NCI-H510A treated with DMSO at 0.1 percent for 48 hours (cell line): ENCODE measurements around the gene PRKD2.

Experiments
- DNase-seq: peaks from one replicate; lab custom pipeline; 2025; lab: John Stamatoyannopoulos, UW

The PRKD2 gene

DNA sequence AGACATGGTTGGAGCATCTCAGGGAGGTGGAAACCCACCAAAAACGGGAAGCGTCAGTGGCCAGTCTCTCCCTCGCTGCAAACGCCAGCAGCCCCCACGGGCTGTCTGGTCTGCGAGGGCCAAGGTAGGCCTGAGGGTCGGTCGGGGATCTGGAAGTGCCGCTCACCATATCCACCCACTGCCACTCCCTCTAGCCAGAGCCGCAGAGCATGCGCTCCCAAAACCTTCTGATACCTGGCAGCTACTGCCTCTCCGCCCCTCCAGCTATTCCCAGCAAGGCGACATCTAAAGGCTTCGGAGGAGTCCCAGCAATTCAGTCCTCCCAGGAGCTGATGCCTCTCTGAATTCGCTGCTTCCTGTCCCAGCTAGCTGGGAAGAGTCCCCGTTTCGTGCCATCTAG lies 24.5 kb upstream of the PRKD2 start:
- no peak for DNase-seq

DNA sequence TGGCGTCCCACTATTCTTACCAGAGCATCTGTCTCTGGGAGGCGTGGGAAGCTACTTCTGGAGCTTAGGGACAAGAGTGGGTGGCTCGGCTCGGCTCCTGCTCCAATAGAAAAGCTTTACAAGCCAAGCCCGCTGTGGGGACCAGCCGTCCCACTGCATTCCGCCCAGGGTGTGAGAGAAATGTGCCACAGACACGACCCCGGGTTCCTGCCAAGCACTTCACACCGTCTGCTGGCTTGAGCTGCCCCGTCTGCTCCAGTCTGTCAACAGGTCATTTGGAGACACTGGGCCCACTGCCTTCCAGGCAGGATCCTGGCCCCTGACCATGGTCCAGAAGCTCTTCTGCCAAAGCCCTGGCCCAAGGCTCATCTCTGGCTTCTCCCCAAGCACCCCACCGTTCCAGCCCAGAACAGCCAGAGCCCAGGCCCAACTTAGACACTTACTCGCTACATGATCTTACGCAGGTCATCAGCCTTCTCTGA lies 22.4 kb upstream of the PRKD2 start:
- DNase-seq = no peak

DNA sequence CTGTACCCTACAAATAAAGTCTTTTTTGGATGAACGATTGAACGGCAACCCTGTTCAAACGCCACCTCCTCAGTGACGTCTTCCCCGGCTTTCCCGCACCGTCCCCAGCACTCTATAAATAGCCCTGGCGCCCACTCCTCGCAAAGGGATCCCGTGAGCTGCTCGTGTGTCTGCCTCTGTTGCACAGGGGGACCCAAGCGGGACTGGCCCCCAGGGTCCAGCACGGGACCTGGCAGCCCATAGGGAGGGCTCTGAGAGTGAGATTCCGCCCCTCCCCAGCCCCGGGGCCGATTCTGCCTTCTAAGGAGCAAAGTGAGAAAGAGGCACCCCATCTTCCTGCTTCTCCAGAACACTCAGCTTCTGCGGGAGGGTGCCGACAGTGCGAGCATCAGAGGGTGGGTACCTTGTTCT lies 20.9 kb upstream of the PRKD2 start:
- DNase-seq = no peak

DNA sequence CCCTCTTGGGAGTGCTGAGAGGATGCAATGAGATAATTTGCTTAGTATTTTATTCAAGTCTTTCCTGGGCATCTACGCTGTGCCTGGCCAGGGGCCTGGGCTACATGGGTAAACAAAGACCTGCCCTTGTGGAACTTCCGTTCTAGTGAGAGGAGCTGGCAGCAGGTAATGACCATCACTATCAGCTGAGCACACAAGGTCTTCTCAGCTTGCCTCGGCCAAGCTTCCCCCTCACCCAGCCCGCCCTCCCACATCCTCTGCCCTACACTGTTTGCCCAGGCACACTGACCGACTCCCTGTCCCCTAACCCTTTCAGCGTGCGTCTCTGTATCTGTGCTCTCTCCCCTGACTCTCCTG lies 20.4 kb upstream of the PRKD2 start:
- DNase-seq = no peak

DNA sequence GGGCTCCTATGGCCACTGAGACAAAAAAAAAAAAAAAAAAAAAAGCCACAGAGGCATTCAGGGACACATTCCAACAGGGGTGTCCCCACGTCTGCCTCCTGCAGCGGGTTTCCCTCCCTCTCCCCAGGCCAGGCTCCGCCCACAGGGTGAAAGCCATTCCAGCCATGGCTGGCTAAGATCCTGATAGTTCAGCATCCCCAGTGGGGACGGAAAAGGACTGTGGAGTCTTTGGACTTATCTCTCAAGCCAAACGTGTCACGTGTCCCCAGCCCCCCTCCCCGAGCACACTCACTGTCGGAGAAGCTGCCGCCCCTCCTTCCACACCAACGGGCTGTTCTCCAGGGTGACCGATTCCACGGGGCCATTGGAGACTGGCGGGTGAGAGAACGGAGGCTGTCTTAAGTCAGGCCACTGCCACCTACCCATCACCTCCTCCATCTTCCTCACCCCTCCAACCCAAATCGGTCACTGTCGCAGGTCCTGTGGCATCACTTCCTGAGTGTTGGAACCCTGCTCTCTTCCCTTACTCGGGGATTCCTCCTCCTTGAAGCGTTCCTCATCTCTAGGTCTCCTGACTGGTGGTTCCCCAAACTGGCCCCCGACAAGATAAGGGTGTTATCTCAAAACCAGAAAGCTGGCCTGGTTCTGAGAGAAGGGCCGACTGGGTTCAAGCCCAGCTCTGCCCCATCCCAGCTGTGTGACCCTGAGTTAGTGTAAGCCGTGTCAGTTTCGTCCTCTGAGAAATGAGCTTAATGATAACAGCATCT lies 19.8 kb upstream of the PRKD2 start:
- no peak for DNase-seq

DNA sequence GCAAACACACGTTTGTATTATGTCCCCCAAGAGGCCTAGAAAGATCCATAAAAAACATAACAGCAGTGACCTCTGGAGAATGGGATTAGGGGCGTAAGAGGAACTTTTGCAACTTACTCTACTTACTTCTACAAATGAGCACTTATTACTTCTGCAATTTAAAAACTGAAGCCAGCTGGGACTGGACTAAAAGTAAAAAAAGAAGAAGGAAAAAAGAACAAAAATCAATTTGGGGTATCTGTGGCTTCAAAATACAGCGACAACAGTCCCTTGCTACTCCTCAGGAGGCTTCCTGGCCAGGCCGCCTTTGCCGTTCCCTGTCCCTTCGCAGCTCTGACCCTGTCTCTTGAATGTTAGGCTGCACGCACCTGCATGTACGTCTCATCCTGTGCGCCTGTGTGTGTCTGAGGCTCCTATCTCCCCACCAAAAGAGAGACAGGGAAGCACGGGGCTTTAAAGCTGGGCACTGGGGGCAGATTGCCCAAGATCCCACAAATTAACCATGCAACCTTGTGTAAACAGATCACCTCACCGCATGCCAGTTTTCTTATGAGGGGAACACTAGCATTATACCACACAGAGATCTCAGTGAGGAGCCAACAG lies 16.9 kb upstream of the PRKD2 start:
- no peak for DNase-seq

DNA sequence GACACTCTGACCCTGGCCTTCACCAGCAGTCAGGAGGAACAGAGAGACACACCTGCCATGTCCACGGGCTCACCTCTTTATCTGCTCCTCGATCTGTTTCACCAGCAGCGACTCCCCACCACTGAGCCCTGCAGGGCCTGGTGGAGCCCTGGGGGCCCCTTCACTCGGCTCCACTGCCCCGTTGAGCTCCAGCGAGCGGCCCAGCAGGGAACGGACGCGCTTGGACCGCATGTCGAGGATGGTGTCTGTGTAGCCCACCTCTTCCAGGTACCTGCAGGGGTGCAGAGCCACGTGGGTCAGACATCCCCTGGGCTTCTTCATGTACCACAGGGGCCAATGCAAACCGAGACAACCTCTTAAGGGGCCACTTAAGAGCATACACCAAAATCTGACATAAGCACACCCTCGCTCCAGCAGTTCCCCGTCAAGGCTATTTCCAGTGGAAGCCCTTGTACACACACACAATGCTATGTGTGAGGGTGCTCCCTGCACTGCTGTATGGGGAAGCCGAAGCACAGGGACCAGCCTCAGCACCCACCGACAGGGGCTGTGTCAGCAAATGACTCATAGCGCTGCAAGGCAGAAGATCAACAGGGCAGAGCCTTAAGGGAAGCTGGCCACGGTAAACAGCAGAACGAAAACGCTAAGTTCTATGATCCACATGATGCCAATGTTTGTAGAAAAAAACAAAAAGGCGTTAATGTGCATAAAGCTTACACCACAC lies 16.2 kb upstream of the PRKD2 start:
- no peak for DNase-seq

DNA sequence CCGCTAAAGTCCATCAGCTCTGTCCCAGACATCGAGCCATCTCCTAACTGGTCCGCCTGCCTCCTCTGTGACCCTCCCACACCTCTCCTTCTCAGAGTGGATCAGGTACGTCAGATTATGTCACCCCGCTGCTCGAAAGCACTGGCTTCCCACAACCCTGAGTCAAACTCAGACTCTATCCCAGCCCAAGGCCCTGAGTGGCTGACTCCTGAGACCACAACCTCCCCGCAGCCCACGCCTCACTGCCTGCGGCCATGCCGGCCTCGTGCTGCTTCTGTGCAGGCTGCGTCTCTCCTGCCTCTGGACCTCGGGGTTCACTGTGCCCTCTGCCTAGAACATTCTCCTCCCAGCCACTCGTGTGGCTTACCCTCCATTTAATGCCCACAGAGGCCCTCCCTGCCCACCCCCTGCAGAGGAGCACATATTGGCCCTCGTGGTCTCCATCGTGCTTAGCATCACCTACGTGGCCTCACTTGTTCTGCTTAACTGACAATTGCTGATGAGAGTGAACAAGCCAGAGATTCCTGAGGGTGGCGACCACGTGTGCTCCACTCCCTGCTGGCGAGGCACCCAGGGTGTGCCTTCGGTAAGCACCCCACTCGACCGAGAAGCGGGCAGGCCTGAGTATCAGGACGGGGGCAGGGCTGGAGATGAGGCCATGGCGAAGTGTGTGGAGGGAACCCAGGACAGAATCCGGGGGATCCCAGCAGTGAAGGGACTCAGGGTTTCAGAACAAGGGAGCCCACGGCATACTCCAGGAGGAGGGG lies 15.4 kb upstream of the PRKD2 start:
- DNase-seq = no peak

DNA sequence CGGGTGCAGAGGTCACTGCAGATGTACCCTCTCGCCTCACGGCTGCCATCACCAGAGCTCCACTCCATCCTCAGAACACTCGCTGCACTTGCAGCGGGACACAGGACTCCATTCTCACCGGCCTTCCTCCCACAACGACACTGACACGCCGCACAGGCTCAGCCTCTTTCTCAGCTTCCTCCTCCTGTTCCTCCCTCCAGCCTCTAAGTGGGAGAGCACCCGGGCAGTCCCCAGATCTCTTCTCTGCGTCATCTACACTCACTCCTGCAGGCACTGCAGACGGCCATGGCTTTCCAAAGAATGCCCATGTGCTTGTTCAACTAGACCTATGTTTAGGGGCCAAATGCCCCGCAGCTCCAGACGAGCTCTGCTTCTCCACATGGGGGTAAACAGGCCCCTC lies 14.7 kb upstream of the PRKD2 start:
- no peak for DNase-seq

DNA sequence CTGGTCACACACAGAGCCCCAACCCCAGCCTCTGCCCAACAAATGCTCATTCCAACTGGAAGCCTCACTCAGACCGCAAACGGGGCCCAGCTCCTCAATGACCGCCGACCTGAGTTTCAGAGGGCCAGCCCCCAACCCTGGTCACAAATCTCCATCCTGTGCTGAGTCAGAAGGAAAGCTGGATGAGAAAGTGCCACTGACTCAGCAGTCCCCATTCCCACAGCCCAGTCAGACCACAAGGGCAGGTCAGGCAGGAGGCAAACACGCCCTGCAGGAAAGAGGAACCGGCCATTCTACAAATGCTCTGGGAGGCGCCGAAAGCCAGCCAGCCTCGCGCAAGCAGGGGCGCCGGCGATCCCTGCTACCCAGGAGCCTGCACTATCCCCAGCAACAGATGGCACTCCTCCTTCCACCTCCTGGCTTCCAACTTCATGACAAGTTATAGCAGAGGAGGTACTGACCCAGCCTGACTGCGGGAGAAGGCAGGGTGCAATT lies 14.1 kb upstream of the PRKD2 start:
- DNase-seq = no peak

DNA sequence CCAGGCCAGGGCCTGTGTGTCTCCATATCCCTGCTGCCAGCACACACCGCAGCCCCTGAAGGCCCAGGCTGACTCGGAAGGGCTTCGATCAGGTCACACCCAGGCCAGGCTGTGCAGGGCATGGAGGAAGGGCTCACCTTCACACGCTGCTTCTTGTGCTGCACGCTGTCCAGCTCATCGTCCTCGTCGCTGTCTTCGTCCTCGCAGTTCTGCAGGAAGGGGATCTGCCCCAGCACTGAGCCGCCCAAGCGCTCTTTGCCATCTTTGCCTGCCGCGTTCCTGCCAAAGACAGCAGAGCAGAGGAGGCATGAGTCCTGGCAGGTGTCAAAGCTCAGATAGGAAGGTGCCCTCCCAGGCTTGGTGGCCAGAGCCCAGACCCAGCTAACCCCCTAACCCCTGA lies 13.7 kb upstream of the PRKD2 start:
- DNase-seq = no peak

DNA sequence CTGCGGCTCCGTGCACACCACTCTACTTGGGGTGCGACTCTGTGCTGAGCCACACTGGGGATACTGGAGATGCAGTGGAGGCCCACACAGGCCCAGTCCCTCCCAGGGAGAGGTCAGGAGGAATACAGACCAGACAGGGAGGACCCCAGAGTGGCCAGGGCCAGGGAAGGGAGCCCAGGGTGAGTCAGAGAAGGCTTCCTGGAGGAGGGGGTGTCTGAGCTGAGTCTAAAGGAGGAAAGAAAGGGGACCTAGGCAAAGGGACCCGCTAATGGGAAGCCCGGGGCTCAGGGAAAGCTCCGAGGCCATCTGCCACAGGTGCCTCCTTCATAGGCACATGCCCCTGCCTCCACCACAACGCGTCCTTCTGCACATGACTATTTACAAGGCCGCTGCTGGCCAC lies 13.3 kb upstream of the PRKD2 start:
- no peak for DNase-seq

DNA sequence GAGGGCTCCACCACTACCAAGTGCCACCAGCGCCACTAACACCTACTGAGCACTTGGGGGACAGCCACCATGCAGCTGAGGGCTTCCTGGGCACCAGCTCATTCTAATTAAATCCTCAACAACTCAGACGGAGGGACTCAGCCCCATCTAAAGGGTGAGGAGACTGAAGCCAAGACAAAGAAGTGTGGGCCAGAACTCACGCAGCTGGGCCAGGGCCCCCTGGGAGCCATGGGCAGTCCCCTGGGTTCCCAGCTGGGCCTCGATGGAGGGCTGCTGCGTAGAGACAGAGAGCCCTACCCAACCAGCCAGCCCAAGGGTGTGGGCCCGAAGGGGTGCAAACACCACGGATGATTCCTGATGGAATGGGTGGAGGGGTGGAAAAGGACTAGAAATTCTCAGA lies 12.8 kb upstream of the PRKD2 start:
- DNase-seq = no peak

DNA sequence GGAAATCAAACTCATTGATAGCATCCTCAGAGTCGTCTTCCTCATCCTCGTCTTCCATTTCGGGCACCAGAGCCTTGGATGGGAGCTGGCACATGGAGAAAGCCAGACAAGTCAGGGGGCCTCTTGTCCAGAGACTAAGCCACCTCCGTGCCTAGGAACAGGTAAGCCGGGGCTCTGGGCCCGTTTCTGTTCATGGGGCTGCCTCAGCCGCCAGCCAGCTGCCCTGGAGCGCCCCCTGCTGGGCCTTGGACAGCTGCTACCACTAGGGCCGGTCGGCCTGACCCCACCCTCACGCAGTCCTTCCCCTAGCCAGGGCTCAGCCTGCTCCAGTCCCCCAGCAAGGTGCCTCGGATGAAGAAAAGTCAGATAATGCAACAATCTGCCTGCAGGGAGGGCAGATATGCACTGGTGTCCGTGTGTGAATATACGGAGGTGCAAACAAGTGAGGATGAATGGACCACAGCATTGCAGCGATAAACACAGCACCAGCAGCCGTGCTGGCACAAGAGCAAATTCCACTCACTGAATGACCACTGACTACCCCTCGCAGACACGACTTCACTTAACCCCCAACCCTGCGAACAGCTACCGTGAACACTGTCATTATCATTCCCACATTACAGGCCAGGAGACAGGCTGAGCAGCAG lies 11.9 kb upstream of the PRKD2 start:
- DNase-seq = peak; percentile 22

DNA sequence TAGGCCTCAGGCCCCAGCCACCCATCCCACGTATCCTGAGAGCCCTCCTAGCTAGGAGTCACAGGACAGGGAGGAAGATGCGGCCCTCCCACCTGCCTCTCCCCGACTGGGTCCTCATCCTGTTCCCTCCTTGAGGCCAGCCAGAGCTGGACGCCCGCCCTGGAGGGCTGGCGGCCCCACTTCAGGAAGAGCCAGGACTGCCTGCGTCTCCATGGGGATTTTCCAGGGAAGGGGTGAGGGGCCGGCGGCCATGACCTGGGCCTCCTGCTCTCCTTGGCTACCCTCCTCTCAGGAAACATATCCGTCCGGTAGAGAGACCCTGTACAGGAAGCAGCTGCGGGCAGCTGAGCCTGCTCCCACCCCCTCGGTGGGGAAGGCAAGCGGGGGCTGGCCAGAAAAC lies 11.3 kb upstream of the PRKD2 start:
- DNase-seq = no peak

DNA sequence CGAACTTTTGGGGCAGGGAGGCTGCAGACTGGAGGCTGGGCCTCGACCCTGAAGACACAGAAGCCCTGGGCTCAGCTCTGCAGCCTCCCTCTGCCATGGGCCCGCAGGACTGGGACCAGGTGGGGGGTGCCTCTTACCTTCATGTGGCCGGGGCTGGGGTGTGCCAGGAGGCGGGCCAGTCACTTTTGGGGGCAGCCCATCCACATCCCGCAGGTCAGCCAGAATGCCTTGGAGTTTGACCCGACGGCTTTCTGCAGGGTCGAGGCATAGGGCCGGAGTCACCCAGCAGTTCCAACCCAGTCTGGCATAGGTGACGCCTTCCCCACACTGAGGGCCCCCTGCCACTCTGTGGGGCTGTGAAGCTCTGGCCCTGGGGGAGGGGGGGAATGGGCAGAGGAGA lies 10.8 kb upstream of the PRKD2 start:
- no peak for DNase-seq

DNA sequence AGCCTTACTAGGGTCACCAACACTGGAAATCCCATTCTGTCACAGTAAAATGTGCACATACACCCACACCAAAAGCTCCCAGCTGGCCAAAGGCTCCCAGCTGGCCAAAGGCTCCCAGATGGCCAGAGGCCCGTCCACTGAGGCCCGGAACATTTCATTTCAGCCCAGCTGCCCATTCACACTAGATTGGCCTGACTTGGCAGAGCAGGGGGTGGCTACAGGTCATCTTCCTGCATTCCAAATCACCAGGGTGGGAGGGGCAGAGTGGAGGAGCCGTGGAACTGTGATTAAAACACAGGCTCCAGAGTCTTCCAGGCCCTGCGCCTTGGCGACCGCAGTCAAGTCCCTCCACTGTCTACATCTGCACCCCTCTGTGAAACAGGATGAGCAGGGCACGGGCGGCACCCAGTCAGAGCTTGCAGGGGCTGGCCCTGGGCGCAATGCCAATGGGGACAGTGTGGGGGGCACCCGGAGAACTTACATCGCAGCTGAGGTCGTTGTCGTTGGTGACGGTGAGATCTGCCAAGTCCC lies 10.1 kb upstream of the PRKD2 start:
- DNase-seq = no peak

DNA sequence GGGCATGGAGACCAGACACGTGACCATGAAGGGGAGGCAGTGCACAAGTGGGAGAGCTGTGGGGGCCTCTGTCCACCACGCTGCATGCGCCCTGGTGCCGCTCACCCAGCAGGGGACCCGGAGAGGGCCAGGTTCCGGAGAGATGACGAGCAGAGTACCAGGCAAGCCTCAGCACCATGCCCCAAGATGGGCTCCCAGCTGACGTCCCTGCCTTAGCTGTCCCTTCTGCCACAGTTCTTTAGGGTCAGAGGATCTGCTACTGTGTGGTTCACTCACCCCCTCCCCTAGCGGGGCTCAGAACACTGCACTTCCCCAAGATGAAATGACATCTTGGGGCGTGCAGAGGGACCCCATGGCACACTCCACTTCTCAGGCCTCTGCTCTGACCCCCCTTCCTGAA lies 9.6 kb upstream of the PRKD2 start:
- DNase-seq = no peak

DNA sequence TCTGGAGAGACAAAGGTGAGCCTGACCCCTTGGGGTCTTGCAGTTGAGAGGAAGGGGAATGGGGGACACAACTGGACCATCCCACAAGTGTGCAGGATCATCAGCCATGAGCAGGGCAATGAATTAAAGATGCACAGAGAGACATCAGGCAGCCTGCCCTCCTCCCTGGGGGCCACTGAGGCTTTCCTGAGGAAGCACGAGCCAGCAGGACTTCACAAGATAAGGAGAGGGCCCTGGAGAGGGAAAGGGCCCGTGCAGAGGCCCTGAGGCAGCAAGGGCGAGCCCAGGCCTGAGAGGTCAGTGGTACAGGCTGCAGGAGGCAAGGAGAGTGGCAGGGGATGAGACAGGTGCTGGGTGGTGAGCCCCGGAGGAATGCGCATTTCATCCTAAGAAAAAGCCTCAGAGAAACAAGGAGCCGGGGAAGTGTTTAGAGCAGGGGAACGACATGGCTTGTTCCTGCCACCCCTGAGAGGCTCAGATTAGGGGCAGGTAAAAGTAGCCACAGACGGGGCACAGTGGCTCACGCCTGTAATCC lies 9.0 kb upstream of the PRKD2 start:
- no peak for DNase-seq

DNA sequence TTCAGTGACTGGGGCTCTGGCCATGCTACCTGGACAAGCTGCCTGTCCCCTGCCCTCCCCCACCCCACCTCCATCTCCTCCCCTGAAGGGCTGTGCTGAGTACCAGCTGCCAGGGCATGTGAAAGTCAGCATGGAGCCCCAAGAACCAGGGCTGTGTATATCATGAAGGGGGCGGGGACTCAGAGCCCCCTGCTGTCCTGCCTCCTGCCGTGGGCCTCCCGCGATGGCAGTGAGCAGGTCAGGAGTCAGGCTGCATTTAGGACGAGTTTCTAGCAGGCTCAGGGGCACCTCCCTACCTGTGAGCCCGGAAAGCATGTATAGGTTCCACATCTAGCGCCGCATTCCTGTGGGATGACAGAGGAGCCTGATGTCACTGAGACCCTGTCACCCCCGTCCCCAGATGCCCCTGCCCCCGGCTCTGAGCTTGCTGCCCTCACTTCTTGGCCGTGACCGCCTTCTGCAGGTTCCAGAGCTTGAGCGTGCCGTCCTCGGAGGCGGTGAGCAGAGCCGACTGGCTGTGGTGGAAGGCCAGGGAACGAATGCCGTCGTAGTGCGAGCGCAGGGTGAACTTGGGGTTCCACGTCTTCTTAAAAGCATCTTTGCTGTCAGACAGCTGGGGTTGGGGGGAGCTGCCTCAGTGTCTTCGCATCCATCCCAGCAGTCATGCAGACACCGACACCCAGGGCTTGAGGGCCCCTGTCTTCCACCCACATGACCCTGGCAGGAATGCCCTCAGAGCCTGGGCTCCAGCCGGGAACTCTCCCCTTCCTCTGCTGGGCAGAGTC lies 8.3 kb upstream of the PRKD2 start:
- no peak for DNase-seq

DNA sequence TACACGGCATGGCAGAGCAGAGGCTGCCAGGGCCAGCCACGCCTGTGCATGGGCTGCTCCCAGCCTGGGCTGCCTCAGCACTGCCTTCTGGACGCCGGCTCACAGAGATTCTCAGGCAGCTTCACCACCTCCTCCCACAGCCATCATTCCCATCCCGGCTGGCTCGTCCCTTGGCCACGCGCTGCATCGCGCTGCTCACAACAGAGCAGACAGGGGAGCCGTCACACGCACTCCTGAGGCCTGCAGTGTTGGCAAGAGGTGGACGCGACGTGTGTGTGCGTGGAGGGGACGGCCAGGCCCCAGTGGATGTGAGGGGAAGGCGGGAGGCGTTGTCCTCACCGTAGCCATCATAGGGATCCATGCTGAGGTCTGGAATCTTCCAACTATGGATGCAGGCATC lies 7.6 kb upstream of the PRKD2 start:
- no peak for DNase-seq
